ENCODE measurements around the gene CORT.
"Not testable (repeated sequence)": the region's sequence is repeated elsewhere in the genome, so short reads cannot be mapped to it uniquely, and the experiment has no call there.

CORT gene

GRCh38 chr1:10451287-10451686, 1.5 kb downstream of the CORT start:
- Mint-ChIP-seq H3K27ac (no peak overlapping the region), H3K9me3 (no peaks in the 10 kb centered on the region), H3K4me3 (no peak overlapping the region), H3K4me1 (no peaks in the 10 kb centered on the region), H3K27me3 (no peaks in the 10 kb centered on the region), H3K36me3 (peaks cover 7% of the 10 kb centered on the region)
- ATAC-seq, result no peak

DNA sequence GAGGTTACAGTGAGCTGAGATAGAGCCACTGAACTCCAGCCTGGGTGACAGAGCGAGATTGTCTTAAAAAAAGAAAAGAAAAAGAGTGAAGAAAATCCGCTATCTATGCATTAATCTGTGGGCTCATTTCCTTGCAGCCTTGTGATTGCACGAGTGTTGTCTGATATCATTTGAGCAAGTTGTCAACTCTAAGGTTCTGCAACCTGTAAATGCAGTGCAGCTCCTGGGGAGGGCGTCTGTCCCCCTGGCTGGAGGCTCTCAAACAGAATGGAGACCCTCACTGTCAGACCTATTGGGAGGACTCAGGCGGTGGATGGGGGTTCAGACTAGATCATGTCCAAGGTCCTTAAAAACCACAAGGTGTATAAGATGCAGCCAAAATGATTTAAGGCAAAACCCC, 6.2 kb downstream of the CORT start:
- H3K4me1 Mint-ChIP-seq, result no peaks in the 10 kb centered on the region
- no peaks in the 10 kb centered on the region for H3K27me3 Mint-ChIP-seq
- ATAC-seq, result no peak
- peaks cover 3% of the 10 kb centered on the region for H3K36me3 Mint-ChIP-seq
- no peaks in the 10 kb centered on the region for H3K9me3 Mint-ChIP-seq
- no peak overlapping the region for H3K27ac Mint-ChIP-seq
- no peak overlapping the region for H3K4me3 Mint-ChIP-seq

DNA sequence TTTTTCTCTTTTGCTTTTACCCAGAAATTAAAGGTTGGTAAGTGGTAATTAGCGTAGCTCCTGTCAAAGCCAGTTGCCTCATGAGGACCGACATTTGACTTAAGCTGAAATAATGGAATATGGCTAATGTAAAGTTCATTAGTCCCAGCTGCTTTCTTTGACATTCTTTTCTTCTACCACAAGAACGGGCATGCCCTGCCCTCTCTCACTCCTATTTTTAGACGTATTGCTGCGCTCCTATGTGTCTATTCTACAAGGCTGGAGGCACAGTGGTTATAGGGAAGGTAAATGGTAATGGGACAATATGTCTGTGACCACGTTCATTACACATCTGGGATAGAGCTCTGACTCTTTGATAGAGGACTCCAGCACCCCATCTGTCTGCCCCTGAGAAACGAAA, 6.8 kb downstream of the CORT start:
- no peak for ATAC-seq

GRCh38 chr1:10457462-10457861, 7.6 kb downstream of the CORT start:
- not testable (repeated sequence) for H3K27ac Mint-ChIP-seq, H3K4me3 Mint-ChIP-seq, H3K9me3 Mint-ChIP-seq, H3K4me1 Mint-ChIP-seq, H3K27me3 Mint-ChIP-seq, ATAC-seq
- H3K36me3 Mint-ChIP-seq, result peaks cover 17% of the 10 kb centered on the region

More for the DNA sequence above, 6.8 kb downstream of the CORT start:
- H3K4me1 Mint-ChIP-seq, result no peaks in the 10 kb centered on the region
- no peak overlapping the region for H3K4me3 Mint-ChIP-seq
- peaks cover 9% of the 10 kb centered on the region for H3K36me3 Mint-ChIP-seq
- H3K27ac Mint-ChIP-seq, result no peak overlapping the region
- H3K9me3 Mint-ChIP-seq, result no peaks in the 10 kb centered on the region
- no peaks in the 10 kb centered on the region for H3K27me3 Mint-ChIP-seq

- no peak overlapping the region for H3K4me3 Mint-ChIP-seq
- H3K27me3 Mint-ChIP-seq, result no peaks in the 10 kb centered on the region
- H3K36me3 Mint-ChIP-seq, result peaks cover 21% of the 10 kb centered on the region
- ATAC-seq, result no peak
- no peaks in the 10 kb centered on the region for H3K4me1 Mint-ChIP-seq
- H3K9me3 Mint-ChIP-seq, result no peaks in the 10 kb centered on the region
- H3K27ac Mint-ChIP-seq, result no peak overlapping the region
Measured at GRCh38 chr1:10457875-10458274, 8.0 kb downstream of the CORT start.

GRCh38 chr1:10459184-10459583, 9.4 kb downstream of the CORT start:
- Mint-ChIP-seq H3K4me3 (no peak overlapping the region), H3K27me3 (no peaks in the 10 kb centered on the region), H3K27ac (no peak overlapping the region), H3K4me1 (no peaks in the 10 kb centered on the region), H3K36me3 (peaks cover 31% of the 10 kb centered on the region), H3K9me3 (no peaks in the 10 kb centered on the region)
- no peak for ATAC-seq

GRCh38 chr1:10467078-10467477, 17.2 kb downstream of the CORT start:
- Mint-ChIP-seq H3K4me1 (peaks cover 19% of the 10 kb centered on the region), H3K9me3 (no peaks in the 10 kb centered on the region), H3K36me3 (peaks cover 32% of the 10 kb centered on the region), H3K27me3 (no peaks in the 10 kb centered on the region), H3K27ac (no peak overlapping the region), H3K4me3 (no peak overlapping the region)
- no peak for ATAC-seq

- Mint-ChIP-seq H3K27ac (no peak overlapping the region), H3K27me3 (no peaks in the 10 kb centered on the region), H3K4me1 (peaks cover 41% of the 10 kb centered on the region), H3K36me3 (peaks cover 15% of the 10 kb centered on the region), H3K9me3 (peaks cover 2% of the 10 kb centered on the region), H3K4me3 (no peak overlapping the region)
- ATAC-seq, result no peak
Measured at GRCh38 chr1:10470043-10470442, 20.2 kb downstream of the CORT start.

DNA sequence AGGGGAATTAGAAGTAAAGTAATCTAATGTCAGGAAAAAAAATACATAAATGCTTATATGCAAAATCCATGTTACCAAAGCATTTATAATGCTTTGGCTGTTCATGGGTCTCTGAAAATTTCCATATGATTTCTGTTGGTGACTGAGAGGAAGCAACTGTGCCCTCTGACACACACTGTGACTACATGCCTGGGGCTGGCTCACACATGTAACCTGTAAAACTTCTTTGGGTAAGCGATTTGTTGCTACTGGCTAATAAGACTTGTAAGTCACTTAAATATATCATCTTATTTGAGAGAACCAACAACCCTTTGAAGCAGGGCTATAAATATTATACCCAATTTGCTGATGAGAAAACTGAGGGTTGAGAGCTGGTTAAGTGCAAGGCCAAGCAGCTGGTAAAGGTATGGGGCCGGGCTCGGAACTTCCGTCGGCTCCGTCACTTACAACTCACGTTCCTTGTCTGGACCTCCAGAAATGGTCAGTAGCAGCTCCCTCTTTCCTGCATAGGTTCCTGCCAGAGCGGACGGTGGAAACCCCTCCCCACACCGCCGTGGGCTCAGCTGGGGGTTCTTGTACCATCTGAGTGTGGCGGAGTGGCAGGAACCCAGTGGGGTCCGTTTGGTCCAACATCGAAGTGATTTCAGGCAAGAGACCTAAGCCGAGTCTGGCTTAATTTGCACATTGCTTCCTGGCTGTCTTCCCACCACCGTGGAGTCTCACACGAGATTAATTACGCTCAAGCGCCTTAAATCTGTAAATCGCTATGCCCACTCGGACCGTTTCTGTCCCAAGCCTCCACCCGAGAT, 21.8 kb downstream of the CORT start:
- peaks cover 55% of the 10 kb centered on the region for H3K4me1 Mint-ChIP-seq
- peaks cover 15% of the 10 kb centered on the region for H3K36me3 Mint-ChIP-seq
- no peaks in the 10 kb centered on the region for H3K27me3 Mint-ChIP-seq
- peak overlapping the region; percentile 96 for H3K27ac Mint-ChIP-seq
- ATAC-seq, result peak; percentile 1
- peaks cover 2% of the 10 kb centered on the region for H3K9me3 Mint-ChIP-seq
- H3K4me3 Mint-ChIP-seq, result peak overlapping the region; percentile 98

DNA sequence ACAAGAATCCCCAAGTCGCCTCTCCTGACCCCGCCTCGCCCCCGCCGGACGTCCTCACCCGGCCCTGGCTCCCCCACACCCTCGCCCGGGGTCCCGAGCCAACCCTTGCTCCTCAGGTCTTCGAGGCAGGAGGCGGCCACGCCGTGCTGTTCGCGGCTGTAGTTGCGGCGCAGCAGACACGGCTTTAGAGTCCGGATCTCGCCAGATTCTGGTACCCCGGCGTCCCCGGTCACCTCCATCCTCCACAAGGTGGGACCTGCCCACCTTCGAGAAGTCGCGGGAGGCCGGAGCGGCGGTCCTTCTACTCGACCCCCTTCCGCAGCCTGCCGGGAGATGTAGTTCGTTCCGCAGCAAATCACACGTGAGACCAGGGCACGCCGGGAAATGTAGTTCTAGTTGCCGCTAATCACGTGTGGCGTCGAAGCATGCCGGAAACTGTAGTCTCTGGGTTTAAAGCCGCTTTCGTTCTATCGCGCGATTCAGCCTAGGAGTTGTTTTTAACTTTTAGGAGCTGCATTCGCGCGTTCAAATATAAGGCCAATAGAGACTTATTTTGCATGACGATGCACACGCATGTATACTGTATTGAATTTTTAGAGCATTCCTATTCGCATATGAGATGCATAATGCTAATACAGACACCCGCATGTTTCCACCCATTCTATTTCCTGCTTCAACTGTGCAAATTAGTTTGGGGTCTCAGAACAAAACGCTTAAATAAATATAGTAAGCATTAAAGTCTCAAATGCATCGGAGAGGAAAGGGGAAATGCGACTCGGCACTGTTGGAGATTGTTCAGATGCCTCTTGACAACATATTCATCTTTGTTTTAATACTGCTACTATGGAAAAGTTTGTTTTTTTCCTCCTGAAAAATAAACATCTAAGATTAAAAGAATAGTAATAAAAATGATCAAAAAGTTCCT, 22.7 kb downstream of the CORT start, which contains the start of gene DFFA:
DFFA (minus strand) TSS at position 310 of the 925 bp plus-strand sequence; CDS start at position 239, 71 bp downstream.
- Mint-ChIP-seq H3K4me1 (peaks cover 56% of the 10 kb centered on the region), H3K27ac (peak within 1 kb of the TSS; percentile 96), H3K4me3 (peak within 1 kb of the TSS; percentile 98), H3K27me3 (no peaks in the 10 kb centered on the region), H3K36me3 (peaks cover 9% of the 10 kb centered on the region), H3K9me3 (peaks cover 2% of the 10 kb centered on the region)
- ATAC-seq, result peak; percentile 93

DNA sequence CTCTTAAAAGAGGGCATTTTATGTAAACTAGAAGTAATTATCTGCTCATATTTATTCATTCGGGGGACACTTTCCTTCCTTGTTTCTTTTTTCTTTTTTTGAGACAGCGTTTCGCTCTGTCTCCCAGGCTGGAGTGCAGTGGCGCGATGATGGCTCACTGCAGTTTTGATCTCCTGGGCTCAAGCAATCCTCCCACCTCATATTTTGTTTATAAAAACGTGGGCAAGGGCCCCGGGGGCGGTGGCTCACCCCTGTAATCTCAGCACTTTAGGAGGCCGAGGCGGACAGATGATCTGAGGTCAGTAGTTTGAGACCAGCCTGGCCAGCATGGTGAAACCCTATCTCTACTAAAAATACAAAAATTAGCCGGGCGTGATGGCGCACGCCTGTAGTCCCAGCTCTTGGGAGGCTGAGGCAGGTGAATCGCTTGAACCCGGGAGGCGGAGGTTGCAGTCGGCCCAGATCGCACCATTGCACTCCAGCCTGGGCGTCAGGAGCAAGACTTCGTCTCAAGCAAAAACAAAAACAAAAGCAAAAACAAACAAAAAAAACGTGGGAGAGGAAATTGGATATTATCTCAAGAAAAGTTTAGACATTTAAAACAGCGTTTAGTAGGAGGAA, 23.4 kb downstream of the CORT start:
- Mint-ChIP-seq H3K4me1 (peaks cover 51% of the 10 kb centered on the region), H3K4me3 (peak overlapping the region; percentile 98), H3K27ac (peak overlapping the region; percentile 96), H3K27me3 (no peaks in the 10 kb centered on the region), H3K36me3 (peaks cover 1% of the 10 kb centered on the region), H3K9me3 (peaks cover 2% of the 10 kb centered on the region)
- no peak for ATAC-seq

DNA sequence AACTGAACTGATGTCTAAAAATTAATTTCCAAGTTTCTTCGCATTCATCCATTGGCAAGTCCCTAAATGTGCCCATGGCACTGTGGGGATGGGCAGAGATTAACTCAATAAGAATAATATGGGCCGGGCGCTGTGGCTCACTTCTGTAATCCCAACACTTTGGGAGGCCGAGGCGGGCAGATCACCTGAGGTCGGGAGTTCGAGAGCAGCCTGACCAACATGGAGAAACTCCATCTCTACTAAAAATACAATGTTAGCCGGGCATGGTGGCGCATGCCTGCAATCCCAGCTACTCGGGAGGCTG, 24.4 kb downstream of the CORT start:
- H3K9me3 Mint-ChIP-seq, ATAC-seq, H3K27me3 Mint-ChIP-seq, H3K36me3 Mint-ChIP-seq: not testable (repeated sequence)
- Mint-ChIP-seq H3K27ac (peak overlapping the region; percentile 96), H3K4me1 (peaks cover 54% of the 10 kb centered on the region), H3K4me3 (peak overlapping the region; percentile 96)

- Mint-ChIP-seq H3K9me3 (peaks cover 2% of the 10 kb centered on the region), H3K4me1 (peaks cover 57% of the 10 kb centered on the region)
- ATAC-seq, result peak; percentile 90
Measured at GRCh38 chr1:10474613-10475507, 25.0 kb downstream of the CORT start, which contains the start of gene PEX14. Gene PEX14 (plus strand): TSS chr1:10474950. CDS start chr1:10474967, 17 bp downstream.

DNA sequence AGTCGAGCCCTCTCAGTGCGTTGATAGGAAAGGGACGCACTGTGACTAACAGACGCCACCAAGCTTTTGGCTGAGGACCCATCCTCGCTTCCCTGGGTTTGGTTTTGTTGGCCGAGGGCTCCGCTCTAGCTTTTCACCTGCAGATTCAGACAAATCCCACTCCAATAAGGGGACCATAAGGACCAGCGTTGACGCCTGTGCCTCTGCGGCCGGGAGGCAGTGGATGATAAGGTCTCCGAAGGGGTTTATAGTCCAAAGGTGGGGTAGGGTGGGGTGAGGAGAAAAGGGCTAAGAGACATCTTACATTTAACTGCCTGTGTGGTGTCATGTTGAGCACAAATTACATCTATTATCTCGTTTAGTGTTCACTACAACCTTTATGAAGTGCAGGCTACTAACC, 25.7 kb downstream of the CORT start:
- Mint-ChIP-seq H3K4me3 (peak overlapping the region; percentile 96), H3K27me3 (no peaks in the 10 kb centered on the region), H3K27ac (peak overlapping the region; percentile 96), H3K4me1 (peaks cover 57% of the 10 kb centered on the region), H3K9me3 (peaks cover 2% of the 10 kb centered on the region), H3K36me3 (no peaks in the 10 kb centered on the region)
- no peak for ATAC-seq

More at GRCh38 chr1:10474613-10475507, 25.0 kb downstream of the CORT start, which contains the start of gene PEX14:
- peak within 1 kb of the TSS; percentile 96 for H3K4me3 Mint-ChIP-seq
- no peaks in the 10 kb centered on the region for H3K27me3 Mint-ChIP-seq
- peak within 1 kb of the TSS; percentile 96 for H3K27ac Mint-ChIP-seq
- no peaks in the 10 kb centered on the region for H3K36me3 Mint-ChIP-seq

All from stimulated activated memory B cell treated with anti-CD40 and anti-IgM and Interleukin-4, amounts not matched to agents 10 μg/mL and 1 μg/mL and 100 μg/mL, for 72 hours (primary cell).